Measurements from ENCODE around the gene BMAL1. TPM values are rescaled to one million over a fixed set of nuclear protein-coding genes. Genes with fewer than 3 reads are reported as not detected.

BMAL1 gene
- polyA plus RNA-seq, 1 donor: 9.3 TPM

- DNase-seq: no peak
Measured at GRCh38 chr11:13291800-13292199, 14.2 kb downstream of the BMAL1 start.

GRCh38 chr11:13292970-13293369 is 15.4 kb downstream of the BMAL1 start:
- no peak for DNase-seq

GRCh38 chr11:13294178-13294577 is 16.6 kb downstream of the BMAL1 start:
- no peak for DNase-seq

- DNase-seq: no peak
Measured at GRCh38 chr11:13294771-13295579, 17.4 kb downstream of the BMAL1 start.

- no peak for DNase-seq
Measured at GRCh38 chr11:13297308-13297916, 19.8 kb downstream of the BMAL1 start.

- DNase-seq: no peak
Measured at GRCh38 chr11:13297917-13298356, 20.3 kb downstream of the BMAL1 start.

GRCh38 chr11:13298765-13299164 is 21.2 kb downstream of the BMAL1 start:
- DNase-seq: no peak

- DNase-seq: no peak
Measured at GRCh38 chr11:13301522-13301921, 23.9 kb downstream of the BMAL1 start.

- no peak for DNase-seq
Measured at GRCh38 chr11:13302420-13302958, 24.9 kb downstream of the BMAL1 start.

GRCh38 chr11:13303668-13304649 is 26.4 kb downstream of the BMAL1 start:
- DNase-seq: no peak

- DNase-seq: no peak
Measured at GRCh38 chr11:13304655-13305335, 27.2 kb downstream of the BMAL1 start.

- no peak for DNase-seq
Measured at GRCh38 chr11:13308704-13309103, 31.1 kb downstream of the BMAL1 start.

- DNase-seq: no peak
Measured at GRCh38 chr11:13309156-13309555, 31.6 kb downstream of the BMAL1 start.

GRCh38 chr11:13310443-13310842 is 32.9 kb downstream of the BMAL1 start:
- no peak for DNase-seq

- DNase-seq: no peak
Measured at GRCh38 chr11:13311570-13311969, 34.0 kb downstream of the BMAL1 start.

- DNase-seq: no peak
Measured at GRCh38 chr11:13313005-13313819, 35.6 kb downstream of the BMAL1 start.

GRCh38 chr11:13314676-13315394 is 37.2 kb downstream of the BMAL1 start:
- DNase-seq: no peak

GRCh38 chr11:13315517-13316432 is 38.2 kb downstream of the BMAL1 start:
- DNase-seq: no peak

- no peak for DNase-seq
Measured at GRCh38 chr11:13316528-13316961, 39.0 kb downstream of the BMAL1 start.

Measured in hindlimb muscle (tissue), 1 donor.